SK-N-SH (cell line): ENCODE data around the gene RBM33. TPM values are rescaled to one million over a fixed set of nuclear protein-coding genes. Genes with fewer than 3 reads are reported as not detected.

Source experiments
- CTCF ChIA-PET: fragments of 300-600, 350-600 bp; formaldehyde crosslinking; extraction: SDS; loops from one replicate; lab custom pipeline; 2021; lab: Yijun Ruan, JAX
- POLR2A ChIA-PET: fragments of 350-600 bp; sonication (Branson Sonifier 250); formaldehyde crosslinking; extraction: SDS; loops from one replicate; lab custom pipeline; 2020; ENCODE audit warnings: antibody characterized with exemption, inconsistent platforms; lab: Yijun Ruan, JAX
- DNase-seq: peaks from one replicate; pipeline ENCODE4 v3.0.0; 2012
- H2AFZ ChIP-seq: fragments of 200-600 bp; sonication (generic); 2 replicates; pipeline ENCODE4 v1.8.1; 2016; ENCODE audit warnings: antibody characterized with exemption, mild to moderate bottlenecking, low read depth
- H3F3A ChIP-seq: fragments of 200-600 bp; sonication (generic); replicated peaks from 2 replicates; pipeline ENCODE3; 2016; ENCODE audit warnings: antibody characterized with exemption, mild to moderate bottlenecking; ENCODE audit not compliant: insufficient read depth
- H3K27ac ChIP-seq, 2 experiments: fragments of 200-500 bp in 1 of 2; fragments of 200-600 bp in 1 of 2; sonication (Bioruptor generic) in 1 of 2; sonication (generic), shearing (Covaris generic) in 1 of 2; 2 replicates each; pipeline versions ENCODE4 v1.5.1 to v1.6.1; 2014 to 2016; ENCODE audit warnings: low read depth in 2 of 2, inconsistent platforms in 1 of 2, low read length in 1 of 2, mild to moderate bottlenecking in 1 of 2, mixed read lengths in 1 of 2
- H3K27me3 ChIP-seq: fragments of 200-600 bp; sonication (generic), shearing (Covaris generic); 2 replicates; pipeline ENCODE4 v1.6.1; 2016; ENCODE audit warnings: mixed run types; ENCODE audit not compliant: insufficient read depth
- H3K36me3 ChIP-seq, 2 experiments: fragments of 200-500 bp in 1 of 2; fragments of 200-600 bp in 1 of 2; sonication (Bioruptor generic) in 1 of 2; sonication (generic) in 1 of 2; replicated peaks in 1 of 2; 2 replicates each; pipeline versions ENCODE3 to v1.5.1; 2014 to 2016; ENCODE audit warnings: low read length in 1 of 2, mild to moderate bottlenecking in 1 of 2; ENCODE audit not compliant: insufficient read depth in 2 of 2, control insufficient read depth in 1 of 2
- H3K4me1 ChIP-seq, 2 experiments: fragments of 200-500 bp in 1 of 2; fragments of 200-600 bp in 1 of 2; sonication (Bioruptor generic) in 1 of 2; sonication (generic), shearing (Covaris generic) in 1 of 2; 2 replicates each; pipeline versions ENCODE4 v1.5.1 to v1.6.1; 2014 to 2016; ENCODE audit warnings: low read depth in 1 of 2, low read length in 1 of 2, mixed run types in 1 of 2; ENCODE audit not compliant: insufficient read depth in 2 of 2, control insufficient read depth in 1 of 2
- H3K4me2 ChIP-seq: fragments of 200-600 bp; sonication (generic), shearing (Covaris generic); 2 replicates; pipeline ENCODE4 v1.6.1; 2017; ENCODE audit warnings: mixed run types
- H3K4me3 ChIP-seq, 2 experiments: fragments of 200-500 bp in 1 of 2; fragments of 200-600 bp in 1 of 2; sonication (Bioruptor generic) in 1 of 2; sonication (generic), shearing (Covaris generic) in 1 of 2; 2 replicates each; pipeline versions ENCODE4 v1.5.1 to v1.8.1; 2014 to 2016; ENCODE audit warnings: low read depth in 2 of 2, inconsistent platforms in 1 of 2, low read length in 1 of 2, mild to moderate bottlenecking in 1 of 2, mixed read lengths in 1 of 2, moderate library complexity in 1 of 2
- H3K79me2 ChIP-seq: fragments of 200-600 bp; sonication (generic); 2 replicates; pipeline ENCODE4 v1.8.1; 2017; ENCODE audit warnings: mild to moderate bottlenecking; ENCODE audit not compliant: insufficient read depth
- H3K9ac ChIP-seq: fragments of 200-600 bp; sonication (generic); 2 replicates; pipeline ENCODE4 v1.6.1; 2017; ENCODE audit warnings: mixed run types
- H3K9me2 ChIP-seq: fragments of 200-600 bp; sonication (generic); 2 replicates; pipeline ENCODE4 v1.6.1; 2017; ENCODE audit warnings: mixed run types
- H3K9me3 ChIP-seq: fragments of 200-600 bp; sonication (generic); 2 replicates; pipeline ENCODE4 v1.6.1; 2017; ENCODE audit warnings: mixed run types, mild to moderate bottlenecking, moderate library complexity
- H4K20me1 ChIP-seq: fragments of 200-600 bp; sonication (generic); 2 replicates; pipeline ENCODE4 v1.6.1; 2017; ENCODE audit warnings: mild to moderate bottlenecking, mixed run types; ENCODE audit not compliant: insufficient read depth
- FOXM1 ChIP-seq: IDR thresholded peaks from 2 replicates; pipeline ENCODE4 v1.4.0; 2012; ENCODE audit warnings: low read depth, mild to moderate bottlenecking
- JUND ChIP-seq: IDR thresholded peaks from 2 replicates; pipeline ENCODE4 v1.4.0; 2012
- MEF2A ChIP-seq: IDR thresholded peaks from 2 replicates; pipeline ENCODE4 v1.4.0; 2012; ENCODE audit warnings: low read depth, borderline replicate concordance
- NRF1 ChIP-seq: IDR thresholded peaks from 2 replicates; pipeline ENCODE4 v1.6.1; 2012; ENCODE audit warnings: low read depth, mild to moderate bottlenecking, low read length
- POLR2AphosphoS5 ChIP-seq: IDR thresholded peaks from 2 replicates; pipeline ENCODE4 v1.6.1; 2012; ENCODE audit warnings: low read depth, low read length
- RAD21 ChIP-seq: IDR thresholded peaks from 2 replicates; pipeline ENCODE4 v1.6.1; 2012; ENCODE audit warnings: mild to moderate bottlenecking, low read length
- RCOR1 ChIP-seq: fragments of 150-350 bp; IDR thresholded peaks from 2 replicates; pipeline ENCODE4 v1.6.1; 2017; ENCODE audit warnings: antibody characterized with exemption, low read length
- SIN3A ChIP-seq: IDR thresholded peaks from 2 replicates; pipeline ENCODE4 v1.6.1; 2012; ENCODE audit warnings: low read depth, mild to moderate bottlenecking, low read length, moderate library complexity, borderline replicate concordance
- SMC3 ChIP-seq: IDR thresholded peaks from 2 replicates; pipeline ENCODE4 v1.6.1; 2012; ENCODE audit warnings: low read depth, low read length, improper control_type of control experiment
- TAF1 ChIP-seq: IDR thresholded peaks from 2 replicates; pipeline ENCODE4 v1.6.1; 2012; ENCODE audit warnings: low read depth, mild to moderate bottlenecking, low read length, moderate library complexity, borderline replicate concordance
- TCF12 ChIP-seq: IDR thresholded peaks from 2 replicates; pipeline ENCODE4 v1.4.0; 2012
- TEAD4 ChIP-seq: IDR thresholded peaks from 2 replicates; pipeline ENCODE4 v1.4.0; 2012; ENCODE audit warnings: mild to moderate bottlenecking, borderline replicate concordance; ENCODE audit not compliant: insufficient read depth
- YY1 ChIP-seq: IDR thresholded peaks from 2 replicates; pipeline ENCODE4 v1.4.0; 2012; ENCODE audit warnings: low read depth, mild to moderate bottlenecking
- WGBS: methylation state at CpG from one replicate; pipeline ENCODE4 v1.1.6; 2017; ENCODE audit warnings: low lambda C conversion rate; 5-methylcytosine and 5-hydroxymethylcytosine counted together
- polyA plus RNA-seq, 3 experiments: library from polyadenylated mRNA; depleted of rRNA; stranded (reverse); fragments of >200 nt; gene quantifications; 2 replicates each; pipeline ENCODE4 v1.2.3, GENCODE V29; 2012
- TF ChIP-seq, protein P1 (sequence below): fragments of 200-600 bp; sonication (generic); IDR thresholded peaks from 2 replicates; pipeline ENCODE4 v1.6.1; 2017; ENCODE audit warnings: antibody characterized with exemption, mild to moderate bottlenecking, moderate library complexity
- TF ChIP-seq, protein P2 (sequence below): IDR thresholded peaks from 2 replicates; pipeline ENCODE4 v1.4.0; 2012; ENCODE audit warnings: low read depth, borderline replicate concordance
- TF ChIP-seq, protein P3 (sequence below): fragments of 150-350 bp; IDR thresholded peaks from 2 replicates; pipeline ENCODE4 v1.6.1; 2016; ENCODE audit warnings: mild to moderate bottlenecking, low read depth, low read length
- TF ChIP-seq, protein P4 (sequence below): IDR thresholded peaks from 2 replicates; pipeline ENCODE4; 2012
- TF ChIP-seq, protein P5 (sequence below): IDR thresholded peaks from 2 replicates; pipeline ENCODE4 v1.4.0; 2012; ENCODE audit warnings: low read depth
- TF ChIP-seq, protein P6 (sequence below): IDR thresholded peaks from 2 replicates; pipeline ENCODE4 v1.4.0; 2012; ENCODE audit warnings: low read depth, borderline replicate concordance
- TF ChIP-seq, protein P7 (sequence below): IDR thresholded peaks from 2 replicates; pipeline ENCODE4 v1.6.1; 2012; ENCODE audit warnings: mild to moderate bottlenecking, low read depth, low read length, moderate library complexity

RBM33 gene
- polyA plus RNA-seq, 1 of the 3 experiments (the other 2 are of a cell fraction), result 13.8 TPM

DNA sequence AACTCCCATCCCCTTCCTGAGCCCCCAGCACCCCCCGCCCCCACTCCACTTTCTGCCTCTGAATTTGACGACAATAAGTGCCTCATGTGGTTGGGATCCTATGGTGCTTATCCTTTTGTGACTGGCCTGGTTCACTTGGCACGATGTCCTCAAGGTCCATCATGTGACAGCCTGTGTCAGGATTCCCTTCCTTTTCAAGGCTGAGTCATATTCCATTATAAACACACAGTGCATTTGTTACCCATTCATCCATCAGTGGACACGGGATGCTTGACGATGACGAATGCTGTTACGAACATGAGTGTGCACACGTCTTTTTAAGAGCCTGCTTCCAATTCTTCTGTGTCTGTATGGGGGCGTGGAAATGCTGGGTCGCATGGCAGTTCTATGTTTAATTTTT, 141.1 kb downstream of the RBM33 start:
- Histone ChIP-seq H3F3A (no peaks in the 10 kb centered on the region), H3K9ac (no peak overlapping the region), H3K4me1 (peaks cover 0 to 6% of the 10 kb centered on the region in 2 experiments; a peak in 1 of 4 replicates), H3K79me2 (no peaks in the 10 kb centered on the region), H3K9me2 (no peaks in the 10 kb centered on the region), H2AFZ (no peak overlapping the region), H4K20me1 (no peaks in the 10 kb centered on the region), H3K27me3 (no peaks in the 10 kb centered on the region), H3K4me2 (no peak overlapping the region)
- POLR2A ChIA-PET, result no interaction called here
- no peak for DNase-seq
- TF ChIP-seq TAF1 (no peak), TEAD4 (no peak), SIN3A (no peak), YY1 (no peak), RAD21 (no peak), NRF1 (no peak), TCF12 (no peak), JUND (no peak), RCOR1 (no peak), FOXM1 (no peak), POLR2AphosphoS5 (no peak), MEF2A (no peak), SMC3 (no peak)
- TF ChIP-seq, protein P1, sequence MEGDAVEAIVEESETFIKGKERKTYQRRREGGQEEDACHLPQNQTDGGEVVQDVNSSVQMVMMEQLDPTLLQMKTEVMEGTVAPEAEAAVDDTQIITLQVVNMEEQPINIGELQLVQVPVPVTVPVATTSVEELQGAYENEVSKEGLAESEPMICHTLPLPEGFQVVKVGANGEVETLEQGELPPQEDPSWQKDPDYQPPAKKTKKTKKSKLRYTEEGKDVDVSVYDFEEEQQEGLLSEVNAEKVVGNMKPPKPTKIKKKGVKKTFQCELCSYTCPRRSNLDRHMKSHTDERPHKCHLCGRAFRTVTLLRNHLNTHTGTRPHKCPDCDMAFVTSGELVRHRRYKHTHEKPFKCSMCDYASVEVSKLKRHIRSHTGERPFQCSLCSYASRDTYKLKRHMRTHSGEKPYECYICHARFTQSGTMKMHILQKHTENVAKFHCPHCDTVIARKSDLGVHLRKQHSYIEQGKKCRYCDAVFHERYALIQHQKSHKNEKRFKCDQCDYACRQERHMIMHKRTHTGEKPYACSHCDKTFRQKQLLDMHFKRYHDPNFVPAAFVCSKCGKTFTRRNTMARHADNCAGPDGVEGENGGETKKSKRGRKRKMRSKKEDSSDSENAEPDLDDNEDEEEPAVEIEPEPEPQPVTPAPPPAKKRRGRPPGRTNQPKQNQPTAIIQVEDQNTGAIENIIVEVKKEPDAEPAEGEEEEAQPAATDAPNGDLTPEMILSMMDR, result no peak
- TF ChIP-seq, protein P2, sequence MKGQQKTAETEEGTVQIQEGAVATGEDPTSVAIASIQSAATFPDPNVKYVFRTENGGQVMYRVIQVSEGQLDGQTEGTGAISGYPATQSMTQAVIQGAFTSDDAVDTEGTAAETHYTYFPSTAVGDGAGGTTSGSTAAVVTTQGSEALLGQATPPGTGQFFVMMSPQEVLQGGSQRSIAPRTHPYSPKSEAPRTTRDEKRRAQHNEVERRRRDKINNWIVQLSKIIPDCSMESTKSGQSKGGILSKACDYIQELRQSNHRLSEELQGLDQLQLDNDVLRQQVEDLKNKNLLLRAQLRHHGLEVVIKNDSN, result no peak
- TF ChIP-seq, protein P3, sequence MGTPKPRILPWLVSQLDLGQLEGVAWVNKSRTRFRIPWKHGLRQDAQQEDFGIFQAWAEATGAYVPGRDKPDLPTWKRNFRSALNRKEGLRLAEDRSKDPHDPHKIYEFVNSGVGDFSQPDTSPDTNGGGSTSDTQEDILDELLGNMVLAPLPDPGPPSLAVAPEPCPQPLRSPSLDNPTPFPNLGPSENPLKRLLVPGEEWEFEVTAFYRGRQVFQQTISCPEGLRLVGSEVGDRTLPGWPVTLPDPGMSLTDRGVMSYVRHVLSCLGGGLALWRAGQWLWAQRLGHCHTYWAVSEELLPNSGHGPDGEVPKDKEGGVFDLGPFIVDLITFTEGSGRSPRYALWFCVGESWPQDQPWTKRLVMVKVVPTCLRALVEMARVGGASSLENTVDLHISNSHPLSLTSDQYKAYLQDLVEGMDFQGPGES, result no peak
- TF ChIP-seq, protein P4, sequence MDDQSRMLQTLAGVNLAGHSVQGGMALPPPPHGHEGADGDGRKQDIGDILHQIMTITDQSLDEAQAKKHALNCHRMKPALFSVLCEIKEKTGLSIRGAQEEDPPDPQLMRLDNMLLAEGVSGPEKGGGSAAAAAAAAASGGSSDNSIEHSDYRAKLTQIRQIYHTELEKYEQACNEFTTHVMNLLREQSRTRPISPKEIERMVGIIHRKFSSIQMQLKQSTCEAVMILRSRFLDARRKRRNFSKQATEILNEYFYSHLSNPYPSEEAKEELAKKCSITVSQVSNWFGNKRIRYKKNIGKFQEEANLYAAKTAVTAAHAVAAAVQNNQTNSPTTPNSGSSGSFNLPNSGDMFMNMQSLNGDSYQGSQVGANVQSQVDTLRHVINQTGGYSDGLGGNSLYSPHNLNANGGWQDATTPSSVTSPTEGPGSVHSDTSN, result no peak
- TF ChIP-seq, protein P5, sequence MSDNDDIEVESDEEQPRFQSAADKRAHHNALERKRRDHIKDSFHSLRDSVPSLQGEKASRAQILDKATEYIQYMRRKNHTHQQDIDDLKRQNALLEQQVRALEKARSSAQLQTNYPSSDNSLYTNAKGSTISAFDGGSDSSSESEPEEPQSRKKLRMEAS, result no peak
- TF ChIP-seq, protein P6, sequence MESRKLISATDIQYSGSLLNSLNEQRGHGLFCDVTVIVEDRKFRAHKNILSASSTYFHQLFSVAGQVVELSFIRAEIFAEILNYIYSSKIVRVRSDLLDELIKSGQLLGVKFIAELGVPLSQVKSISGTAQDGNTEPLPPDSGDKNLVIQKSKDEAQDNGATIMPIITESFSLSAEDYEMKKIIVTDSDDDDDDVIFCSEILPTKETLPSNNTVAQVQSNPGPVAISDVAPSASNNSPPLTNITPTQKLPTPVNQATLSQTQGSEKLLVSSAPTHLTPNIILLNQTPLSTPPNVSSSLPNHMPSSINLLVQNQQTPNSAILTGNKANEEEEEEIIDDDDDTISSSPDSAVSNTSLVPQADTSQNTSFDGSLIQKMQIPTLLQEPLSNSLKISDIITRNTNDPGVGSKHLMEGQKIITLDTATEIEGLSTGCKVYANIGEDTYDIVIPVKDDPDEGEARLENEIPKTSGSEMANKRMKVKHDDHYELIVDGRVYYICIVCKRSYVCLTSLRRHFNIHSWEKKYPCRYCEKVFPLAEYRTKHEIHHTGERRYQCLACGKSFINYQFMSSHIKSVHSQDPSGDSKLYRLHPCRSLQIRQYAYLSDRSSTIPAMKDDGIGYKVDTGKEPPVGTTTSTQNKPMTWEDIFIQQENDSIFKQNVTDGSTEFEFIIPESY, result no peak
- TF ChIP-seq, protein P7, sequence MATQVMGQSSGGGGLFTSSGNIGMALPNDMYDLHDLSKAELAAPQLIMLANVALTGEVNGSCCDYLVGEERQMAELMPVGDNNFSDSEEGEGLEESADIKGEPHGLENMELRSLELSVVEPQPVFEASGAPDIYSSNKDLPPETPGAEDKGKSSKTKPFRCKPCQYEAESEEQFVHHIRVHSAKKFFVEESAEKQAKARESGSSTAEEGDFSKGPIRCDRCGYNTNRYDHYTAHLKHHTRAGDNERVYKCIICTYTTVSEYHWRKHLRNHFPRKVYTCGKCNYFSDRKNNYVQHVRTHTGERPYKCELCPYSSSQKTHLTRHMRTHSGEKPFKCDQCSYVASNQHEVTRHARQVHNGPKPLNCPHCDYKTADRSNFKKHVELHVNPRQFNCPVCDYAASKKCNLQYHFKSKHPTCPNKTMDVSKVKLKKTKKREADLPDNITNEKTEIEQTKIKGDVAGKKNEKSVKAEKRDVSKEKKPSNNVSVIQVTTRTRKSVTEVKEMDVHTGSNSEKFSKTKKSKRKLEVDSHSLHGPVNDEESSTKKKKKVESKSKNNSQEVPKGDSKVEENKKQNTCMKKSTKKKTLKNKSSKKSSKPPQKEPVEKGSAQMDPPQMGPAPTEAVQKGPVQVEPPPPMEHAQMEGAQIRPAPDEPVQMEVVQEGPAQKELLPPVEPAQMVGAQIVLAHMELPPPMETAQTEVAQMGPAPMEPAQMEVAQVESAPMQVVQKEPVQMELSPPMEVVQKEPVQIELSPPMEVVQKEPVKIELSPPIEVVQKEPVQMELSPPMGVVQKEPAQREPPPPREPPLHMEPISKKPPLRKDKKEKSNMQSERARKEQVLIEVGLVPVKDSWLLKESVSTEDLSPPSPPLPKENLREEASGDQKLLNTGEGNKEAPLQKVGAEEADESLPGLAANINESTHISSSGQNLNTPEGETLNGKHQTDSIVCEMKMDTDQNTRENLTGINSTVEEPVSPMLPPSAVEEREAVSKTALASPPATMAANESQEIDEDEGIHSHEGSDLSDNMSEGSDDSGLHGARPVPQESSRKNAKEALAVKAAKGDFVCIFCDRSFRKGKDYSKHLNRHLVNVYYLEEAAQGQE, result no peak
- TF ChIP-seq, all 33 proteins: peak for 0
- H3K27ac ChIP-seq, result no peak overlapping the region
- 95% methylated on average over 10 of the region's 10 CpGs for WGBS
- H3K9me3 ChIP-seq, result no peaks in the 10 kb centered on the region
- no peak overlapping the region for H3K4me3 ChIP-seq
- peaks cover 0 to 24% of the 10 kb centered on the region in 2 experiments for H3K36me3 ChIP-seq
- CTCF ChIA-PET, result interaction anchor here (1.1 to 1.6 kb wide), 4 partner anchors 9 to 441 kb away, joined by 4 to 7 read pairs (median 6); no protein-coding TSS in a partner anchor
